ENCODE results near the gene BACE1.
"Not testable (repeated sequence)": the region's sequence is repeated elsewhere in the genome, so short reads cannot be mapped to it uniquely, and the experiment has no call there.

- TF ChIP-seq TAF1 (conservative IDR thresholded peaks at IDR 0.05); CTCF (IDR thresholded peaks at IDR 0.05; ENCODE audit: low read depth, low read length, missing input control); REST (IDR thresholded peaks at IDR 0.05); ZBTB33 (IDR thresholded peaks at IDR 0.05): not testable (repeated sequence)
Observed at GRCh38 chr11:117327255-117327566, 11.2 kb upstream of the BACE1 start.
